Endothelial cell (in vitro differentiated cells): ENCODE data around the gene STK32C. TPM values are rescaled to one million over a fixed set of nuclear protein-coding genes. Genes with fewer than 3 reads are reported as not detected.

Experiments used
- DNase-seq: peaks from one replicate; pipeline ENCODE4 v3.0.0; 2021; ENCODE audit warnings: low spot score
- H3K27ac Mint-ChIP-seq: one replicate; pipeline ENCODE4 v1.8.0; 2021; ENCODE audit warnings: mixed read lengths, inconsistent platforms; ENCODE audit not compliant: unreplicated experiment
- H3K27me3 Mint-ChIP-seq: one replicate; pipeline ENCODE4 v1.8.0; 2021; ENCODE audit warnings: mild to moderate bottlenecking, moderate library complexity, mixed read lengths, inconsistent platforms; ENCODE audit not compliant: unreplicated experiment
- H3K36me3 Mint-ChIP-seq: one replicate; pipeline ENCODE4 v1.8.0; 2021; ENCODE audit warnings: mild to moderate bottlenecking, low read depth, mixed read lengths, inconsistent platforms; ENCODE audit not compliant: unreplicated experiment
- H3K4me1 Mint-ChIP-seq: one replicate; pipeline ENCODE4 v1.8.0; 2021; ENCODE audit warnings: mild to moderate bottlenecking, mixed read lengths, inconsistent platforms; ENCODE audit not compliant: unreplicated experiment
- H3K4me3 Mint-ChIP-seq: one replicate; pipeline ENCODE4 v1.8.0; 2021; ENCODE audit warnings: mild to moderate bottlenecking, mixed read lengths, inconsistent platforms; ENCODE audit not compliant: unreplicated experiment
- H3K9me3 Mint-ChIP-seq: one replicate; pipeline ENCODE4 v1.8.0; 2021; ENCODE audit warnings: mixed read lengths, inconsistent platforms; ENCODE audit not compliant: unreplicated experiment
- CTCF ChIP-seq: fragments of 200-600 bp; sonication (generic); IDR thresholded peaks from one replicate; pipeline ENCODE4 v1.5.0; 2021; ENCODE audit warnings: antibody characterized with exemption; ENCODE audit not compliant: unreplicated experiment
- total RNA-seq: library from RNA; stranded (reverse); fragmentation: NEBNext Ultra II Directional; extraction: Animal tissue kit (Norgen Biotek cat#: 25700); gene quantifications from one replicate; pipeline ENCODE4 v1.2.1, GENCODE V29; 2021; ENCODE audit not compliant: unreplicated experiment

Gene STK32C
- total RNA-seq, 1 donor from 2014 or later = 12.6 TPM

DNA sequence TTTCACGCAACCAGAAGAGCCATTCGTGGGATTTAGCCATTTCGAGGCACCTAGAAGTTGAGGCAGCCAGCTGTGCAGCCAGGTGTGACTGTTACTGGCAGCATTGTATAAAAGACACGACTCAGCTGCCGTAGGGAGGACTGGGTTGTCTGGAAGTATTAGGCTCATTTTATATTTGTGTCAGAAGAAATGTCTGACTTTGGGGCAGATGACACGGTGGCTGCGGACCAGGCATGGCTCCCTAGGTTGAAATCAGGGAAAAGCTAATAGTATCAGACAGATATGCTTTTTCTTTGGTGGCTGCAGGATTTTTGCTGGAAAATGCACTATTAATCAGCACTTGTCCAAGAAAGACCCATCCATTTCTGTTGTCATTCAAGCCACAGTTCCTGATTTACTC is 125.2 kb downstream of the STK32C start:
- Mint-ChIP-seq H3K4me3 (no peak overlapping the region), H3K27me3 (peaks cover 21% of the 10 kb centered on the region), H3K27ac (no peak overlapping the region)

DNA sequence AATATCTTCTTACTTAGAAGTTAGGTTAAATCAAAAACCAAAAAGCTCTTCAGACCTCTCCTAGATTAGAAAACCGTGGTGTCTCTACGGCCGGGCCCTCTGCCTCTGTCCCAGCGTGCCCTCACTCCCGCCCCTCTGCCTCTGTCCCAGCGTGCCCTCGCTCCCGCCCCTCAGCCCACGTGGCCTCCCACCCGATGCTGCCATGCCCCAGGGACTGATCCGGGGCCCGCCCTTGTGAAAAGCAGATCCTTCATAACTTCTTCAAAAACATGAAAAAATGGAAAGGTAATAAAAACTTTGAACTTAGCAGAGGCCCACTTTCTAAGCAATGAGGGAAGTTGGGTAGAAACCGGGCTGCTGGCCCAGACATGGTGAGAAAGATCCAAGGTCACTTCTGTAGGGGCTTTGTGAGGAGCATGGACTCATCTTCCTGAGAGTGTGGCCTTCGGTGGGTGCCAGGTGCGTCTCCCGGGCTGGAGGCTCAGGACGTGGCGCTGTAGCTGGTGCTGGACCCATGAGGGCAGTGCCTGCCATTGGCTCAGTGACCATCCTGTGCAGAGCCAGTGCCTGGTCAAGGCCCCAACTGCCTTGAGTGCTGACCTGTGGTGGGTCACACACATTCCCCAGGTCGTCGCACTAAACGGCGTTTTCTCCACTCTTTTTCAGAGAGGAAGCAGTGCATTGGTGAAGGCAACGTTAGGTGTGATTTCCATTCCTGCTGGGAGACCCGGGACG is 125.9 kb downstream of the STK32C start:
- H3K36me3 Mint-ChIP-seq = no peaks in the 10 kb centered on the region
- peaks cover 24% of the 10 kb centered on the region for H3K27me3 Mint-ChIP-seq
- H3K27ac Mint-ChIP-seq = no peak overlapping the region

More for the DNA sequence above, 125.2 kb downstream of the STK32C start:
- TF ChIP-seq CTCF = no peak
- H3K36me3 Mint-ChIP-seq = no peaks in the 10 kb centered on the region
- no peaks in the 10 kb centered on the region for H3K9me3 Mint-ChIP-seq
- no peak for DNase-seq
- H3K4me1 Mint-ChIP-seq = peaks cover 3% of the 10 kb centered on the region

DNA sequence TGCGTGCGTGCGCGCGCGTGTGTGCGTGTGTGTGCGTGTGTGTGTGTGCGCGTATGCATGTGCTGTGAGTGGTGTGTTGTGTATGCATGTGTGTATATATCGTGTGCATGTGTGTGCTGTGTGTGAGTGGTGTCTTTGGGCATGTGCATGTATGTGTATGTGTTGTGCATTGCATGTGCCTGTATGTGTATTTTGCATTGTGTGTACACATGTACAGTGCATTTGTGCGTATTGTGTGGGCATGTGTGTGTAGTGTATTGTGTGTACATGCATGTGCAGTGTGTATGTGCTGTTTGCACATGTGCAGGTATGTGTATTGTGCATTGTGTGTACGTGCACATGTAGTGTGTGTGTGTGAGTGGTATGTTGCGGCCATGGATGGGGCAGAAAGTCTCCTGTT is 127.0 kb downstream of the STK32C start:
- peaks cover 6% of the 10 kb centered on the region for H3K4me1 Mint-ChIP-seq
- no peaks in the 10 kb centered on the region for H3K9me3 Mint-ChIP-seq
- TF ChIP-seq CTCF = no peak
- peaks cover 26% of the 10 kb centered on the region for H3K27me3 Mint-ChIP-seq
- no peaks in the 10 kb centered on the region for H3K36me3 Mint-ChIP-seq
- H3K27ac Mint-ChIP-seq = no peak overlapping the region
- no peak for DNase-seq
- no peak overlapping the region for H3K4me3 Mint-ChIP-seq

More for the DNA sequence above, 125.9 kb downstream of the STK32C start:
- no peaks in the 10 kb centered on the region for H3K9me3 Mint-ChIP-seq
- H3K4me3 Mint-ChIP-seq = no peak overlapping the region
- H3K4me1 Mint-ChIP-seq = peaks cover 3% of the 10 kb centered on the region
- no peak for TF ChIP-seq CTCF
- DNase-seq = no peak

DNA sequence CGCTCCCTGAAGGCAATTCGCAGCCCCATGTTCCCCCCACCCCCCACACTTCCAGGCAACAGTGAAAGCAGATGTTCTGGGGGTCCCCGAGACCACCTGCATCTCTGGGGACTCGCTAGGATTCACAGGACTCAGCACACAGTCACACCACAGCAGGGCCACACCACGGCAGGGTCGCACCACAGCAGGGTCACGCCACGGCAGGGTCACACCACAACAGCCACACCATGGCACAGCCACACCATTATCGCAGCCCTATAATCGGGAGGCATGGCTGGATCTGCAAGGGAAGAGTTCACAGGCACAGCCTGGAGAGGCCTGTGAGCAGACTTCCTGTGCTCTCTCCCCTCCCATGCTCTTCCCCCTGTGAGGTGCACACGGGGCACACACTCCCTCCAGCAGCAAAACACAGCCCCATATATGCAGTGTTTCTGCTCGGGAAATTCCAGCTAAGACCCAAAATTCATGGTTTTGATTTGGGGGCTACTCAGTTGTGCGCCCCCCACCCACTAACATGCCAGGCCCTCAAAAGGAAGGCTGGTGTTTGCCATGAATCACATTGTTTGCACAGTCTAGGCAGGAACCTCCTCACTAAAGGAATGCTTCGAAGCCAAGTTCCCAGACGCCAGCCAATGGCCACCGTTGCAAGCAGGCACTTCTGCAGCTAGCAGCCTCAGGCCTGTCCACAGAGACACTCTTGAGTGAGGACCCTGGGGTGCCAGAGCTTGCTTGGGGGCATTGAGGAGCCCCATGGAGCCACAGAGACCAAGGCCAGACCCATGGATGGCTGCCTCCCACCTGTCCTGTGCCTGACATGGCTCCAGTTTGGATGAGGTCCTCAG is 128.0 kb downstream of the STK32C start:
- Mint-ChIP-seq H3K9me3 (no peaks in the 10 kb centered on the region), H3K4me3 (no peak overlapping the region), H3K27ac (no peak overlapping the region), H3K4me1 (peaks cover 3% of the 10 kb centered on the region), H3K27me3 (peaks cover 29% of the 10 kb centered on the region), H3K36me3 (no peaks in the 10 kb centered on the region)
- no peak for DNase-seq
- no peak for TF ChIP-seq CTCF
